NCI-H2107 (cell line): ENCODE measurements around the gene EEF1AKMT1.
"Not testable (repeated sequence)": the region's sequence is repeated elsewhere in the genome, so short reads cannot be mapped to it uniquely, and the experiment has no call there.

Experiments used
- DNase-seq: peaks from one replicate; lab custom pipeline; 2025; lab: John Stamatoyannopoulos, UW

Gene EEF1AKMT1

GRCh38 chr13:20778311-20778710, 4.5 kb upstream of the EEF1AKMT1 start:
- DNase-seq: no peak

- no peak for DNase-seq
Observed at GRCh38 chr13:20776751-20777150, 3.0 kb upstream of the EEF1AKMT1 start.

- DNase-seq: no peak
Observed at GRCh38 chr13:20775961-20776360, 2.2 kb upstream of the EEF1AKMT1 start.

GRCh38 chr13:20774746-20775145, 985 bp upstream of the EEF1AKMT1 start:
- DNase-seq: no peak

- DNase-seq: no peak
Observed at GRCh38 chr13:20772401-20773131, 1.2 kb downstream of the EEF1AKMT1 start.

- no peak for DNase-seq
Observed at GRCh38 chr13:20769834-20770233, 3.9 kb downstream of the EEF1AKMT1 start.

GRCh38 chr13:20769091-20769490, 4.7 kb downstream of the EEF1AKMT1 start:
- no peak for DNase-seq

- DNase-seq: no peak
Observed at GRCh38 chr13:20767309-20767943, 6.3 kb downstream of the EEF1AKMT1 start.

GRCh38 chr13:20760872-20761271, 12.9 kb downstream of the EEF1AKMT1 start:
- no peak for DNase-seq

- no peak for DNase-seq
Observed at GRCh38 chr13:20754009-20754408, 19.8 kb downstream of the EEF1AKMT1 start.

- DNase-seq: no peak
Observed at GRCh38 chr13:20749377-20749776, 24.4 kb downstream of the EEF1AKMT1 start.

GRCh38 chr13:20743830-20744404, 29.8 kb downstream of the EEF1AKMT1 start:
- not testable (repeated sequence) for DNase-seq

- DNase-seq: no peak
Observed at GRCh38 chr13:20740021-20740420, 33.7 kb downstream of the EEF1AKMT1 start.

- no peak for DNase-seq
Observed at GRCh38 chr13:20738616-20739015, 35.1 kb downstream of the EEF1AKMT1 start.

GRCh38 chr13:20729633-20730585, 43.9 kb downstream of the EEF1AKMT1 start:
- DNase-seq: no peak

- no peak for DNase-seq
Observed at GRCh38 chr13:20728579-20729311, 45.0 kb downstream of the EEF1AKMT1 start.

- no peak for DNase-seq
Observed at GRCh38 chr13:20727856-20728255, 45.9 kb downstream of the EEF1AKMT1 start.

GRCh38 chr13:20721454-20722357, 52.1 kb downstream of the EEF1AKMT1 start:
- no peak for DNase-seq

- DNase-seq: no peak
Observed at GRCh38 chr13:20721058-20721453, 52.7 kb downstream of the EEF1AKMT1 start.

- no peak for DNase-seq
Observed at GRCh38 chr13:20720499-20720898, 53.3 kb downstream of the EEF1AKMT1 start.
